Retinal pigment epithelial cell (primary cell): ENCODE results near the gene RIN3.

Experiments
- DNase-seq: peaks from one replicate; pipeline ENCODE4 v3.0.0-alpha.2; 2010; ENCODE audit warnings: low read depth
- H3K4me3 ChIP-seq: 2 replicates; pipeline ENCODE4 v1.5.1; 2011; ENCODE audit warnings: mild to moderate bottlenecking, low read length, control low read depth, moderate library complexity
- CTCF ChIP-seq: conservative IDR thresholded peaks from 2 replicates; pipeline ENCODE4 v1.5.1; 2011; ENCODE audit warnings: low read depth, low read length, control low read depth, inconsistent platforms

Gene RIN3

GRCh38 chr14:92579244-92579936 lies 65.8 kb downstream of the RIN3 start:
- no peak for TF ChIP-seq CTCF
- H3K4me3 ChIP-seq: no peak overlapping the region
- DNase-seq: no peak

GRCh38 chr14:92581206-92581605 lies 67.6 kb downstream of the RIN3 start:
- no peak for DNase-seq
- TF ChIP-seq CTCF: no peak
- no peak overlapping the region for H3K4me3 ChIP-seq

GRCh38 chr14:92581966-92582566 lies 68.5 kb downstream of the RIN3 start:
- H3K4me3 ChIP-seq: no peak overlapping the region
- TF ChIP-seq CTCF: no peak
- no peak for DNase-seq

GRCh38 chr14:92582706-92583452 lies 69.3 kb downstream of the RIN3 start:
- DNase-seq: no peak
- TF ChIP-seq CTCF: no peak
- no peak overlapping the region for H3K4me3 ChIP-seq

- TF ChIP-seq CTCF: no peak
- DNase-seq: no peak
- H3K4me3 ChIP-seq: no peak overlapping the region
Observed at GRCh38 chr14:92584220-92584619, 70.6 kb downstream of the RIN3 start.

- no peak for TF ChIP-seq CTCF
- no peak for DNase-seq
- no peak overlapping the region for H3K4me3 ChIP-seq
Observed at GRCh38 chr14:92584816-92585215, 71.2 kb downstream of the RIN3 start.
